NT2/D1 (cell line): ENCODE data around the gene STK25.

ENCODE experiments used
- DNase-seq: peaks from one replicate; pipeline ENCODE4 v3.0.0-alpha.2; 2011; ENCODE audit warnings: low read depth, low spot score
- H3K27me3 ChIP-seq: 2 replicates; pipeline ENCODE4 v1.6.0; 2011; ENCODE audit warnings: mild to moderate bottlenecking; ENCODE audit not compliant: insufficient read length, insufficient read depth
- H3K36me3 ChIP-seq: 2 replicates; pipeline ENCODE4 v1.6.1; 2011; ENCODE audit warnings: mild to moderate bottlenecking, low read length, mixed read lengths; ENCODE audit not compliant: insufficient read depth, insufficient read length
- H3K4me1 ChIP-seq: 2 replicates; pipeline ENCODE4 v1.5.1; 2011; ENCODE audit not compliant: insufficient read depth, insufficient read length
- H3K4me3 ChIP-seq: 2 replicates; pipeline ENCODE4 v1.5.1; 2011; ENCODE audit warnings: low read depth; ENCODE audit not compliant: insufficient read length
- H3K9ac ChIP-seq: 2 replicates; pipeline ENCODE4 v1.6.0; 2011; ENCODE audit warnings: low read depth; ENCODE audit not compliant: insufficient read length
- H3K9me3 ChIP-seq: 2 replicates; pipeline ENCODE4 v1.5.1; 2011; ENCODE audit warnings: mild to moderate bottlenecking, low read length; ENCODE audit not compliant: insufficient read depth
- SUZ12 ChIP-seq: IDR thresholded peaks from 2 replicates; pipeline ENCODE4 v1.6.1; 2011; ENCODE audit not compliant: insufficient read length, insufficient read depth; ENCODE audit errors: extremely low read depth
- YY1 ChIP-seq: IDR thresholded peaks from 2 replicates; pipeline ENCODE4 v1.6.1; 2011; ENCODE audit not compliant: insufficient read length, insufficient read depth
- ZNF274 ChIP-seq: IDR thresholded peaks from 2 replicates; pipeline ENCODE4 v1.6.1; 2011; ENCODE audit warnings: mild to moderate bottlenecking, low read depth, low read length

STK25 gene

GRCh38 chr2:241508240-241509154, at the start of gene STK25:
STK25 (minus strand) TSS chr2:241508584; CDS start chr2:241508035, 549 bp downstream.
- no peaks in the 10 kb centered on the region for H3K9me3 ChIP-seq
- DNase-seq: peak; percentile 98
- H3K9ac ChIP-seq: peak within 1 kb of the TSS; percentile 97
- H3K36me3 ChIP-seq: peaks cover 40% of the 10 kb centered on the region
- peaks cover 19% of the 10 kb centered on the region for H3K4me1 ChIP-seq
- TF ChIP-seq YY1: no peak
- TF ChIP-seq ZNF274: no peak
- TF ChIP-seq SUZ12: no peak
- H3K27me3 ChIP-seq: peaks cover 3% of the 10 kb centered on the region
- H3K4me3 ChIP-seq: peak within 1 kb of the TSS; percentile 96

- Histone ChIP-seq H3K4me3 (no peak overlapping the region), H3K9ac (no peak overlapping the region), H3K4me1 (peaks cover 17% of the 10 kb centered on the region), H3K27me3 (peaks cover 26% of the 10 kb centered on the region), H3K9me3 (peaks cover 12% of the 10 kb centered on the region), H3K36me3 (peaks cover 8% of the 10 kb centered on the region)
- no peak for DNase-seq
- TF ChIP-seq ZNF274 (no peak), SUZ12 (no peak), YY1 (no peak)
Measured at GRCh38 chr2:241556746-241557145, 48.4 kb upstream of the STK25 start.

GRCh38 chr2:241555711-241556110, 47.3 kb upstream of the STK25 start:
- Histone ChIP-seq H3K36me3 (peaks cover 8% of the 10 kb centered on the region), H3K27me3 (peaks cover 26% of the 10 kb centered on the region), H3K4me1 (peaks cover 11% of the 10 kb centered on the region), H3K9ac (no peak overlapping the region), H3K9me3 (peaks cover 12% of the 10 kb centered on the region), H3K4me3 (no peak overlapping the region)
- DNase-seq: no peak
- TF ChIP-seq YY1 (no peak), SUZ12 (no peak), ZNF274 (no peak)

GRCh38 chr2:241554610-241555322, 46.4 kb upstream of the STK25 start:
- Histone ChIP-seq H3K27me3 (peaks cover 22% of the 10 kb centered on the region), H3K4me1 (peaks cover 7% of the 10 kb centered on the region)
- TF ChIP-seq SUZ12 (no peak), YY1 (no peak), ZNF274 (no peak)

GRCh38 chr2:241553981-241554380, 45.6 kb upstream of the STK25 start:
- no peak for DNase-seq
- H3K27me3 ChIP-seq: peaks cover 17% of the 10 kb centered on the region
- peaks cover 7% of the 10 kb centered on the region for H3K4me1 ChIP-seq
- no peaks in the 10 kb centered on the region for H3K36me3 ChIP-seq
- no peak overlapping the region for H3K9ac ChIP-seq
- no peak overlapping the region for H3K4me3 ChIP-seq
- peaks cover 12% of the 10 kb centered on the region for H3K9me3 ChIP-seq
- TF ChIP-seq SUZ12: no peak
- TF ChIP-seq ZNF274: no peak
- no peak for TF ChIP-seq YY1

More at GRCh38 chr2:241554610-241555322, 46.4 kb upstream of the STK25 start:
- Histone ChIP-seq H3K36me3 (peaks cover 1% of the 10 kb centered on the region), H3K4me3 (no peak overlapping the region), H3K9ac (no peak overlapping the region), H3K9me3 (peaks cover 12% of the 10 kb centered on the region)
- no peak for DNase-seq

- Histone ChIP-seq H3K27me3 (peaks cover 17% of the 10 kb centered on the region), H3K4me3 (no peak overlapping the region), H3K9me3 (peaks cover 12% of the 10 kb centered on the region), H3K36me3 (no peaks in the 10 kb centered on the region), H3K4me1 (peaks cover 7% of the 10 kb centered on the region), H3K9ac (no peak overlapping the region)
- no peak for DNase-seq
- TF ChIP-seq ZNF274 (no peak), YY1 (no peak), SUZ12 (no peak)
Measured at GRCh38 chr2:241553512-241553830, 45.1 kb upstream of the STK25 start.

GRCh38 chr2:241551998-241552737, 43.8 kb upstream of the STK25 start:
- TF ChIP-seq YY1 (no peak), SUZ12 (no peak), ZNF274 (no peak)
- DNase-seq: no peak
- H3K4me3 ChIP-seq: no peak overlapping the region
- peaks cover 8% of the 10 kb centered on the region for H3K9me3 ChIP-seq
- H3K36me3 ChIP-seq: no peaks in the 10 kb centered on the region
- H3K4me1 ChIP-seq: peaks cover 14% of the 10 kb centered on the region
- H3K27me3 ChIP-seq: peaks cover 4% of the 10 kb centered on the region
- H3K9ac ChIP-seq: no peak overlapping the region
